HG02571 (cell line): ENCODE results near the gene FAM174A.
A peak's percentile ranks its signal among the peaks of the same experiment; 100 is the strongest.
"Not testable (repeated sequence)": the region's sequence is repeated elsewhere in the genome, so short reads cannot be mapped to it uniquely, and the experiment has no call there.

Experiments used
- ATAC-seq: cut with Tn5 transposase; IDR thresholded peaks from one replicate; pipeline ENCODE4 v1.9.1; 2021; ENCODE audit warnings: mild to moderate bottlenecking, moderate library complexity; ENCODE audit not compliant: unreplicated experiment

FAM174A gene

DNA sequence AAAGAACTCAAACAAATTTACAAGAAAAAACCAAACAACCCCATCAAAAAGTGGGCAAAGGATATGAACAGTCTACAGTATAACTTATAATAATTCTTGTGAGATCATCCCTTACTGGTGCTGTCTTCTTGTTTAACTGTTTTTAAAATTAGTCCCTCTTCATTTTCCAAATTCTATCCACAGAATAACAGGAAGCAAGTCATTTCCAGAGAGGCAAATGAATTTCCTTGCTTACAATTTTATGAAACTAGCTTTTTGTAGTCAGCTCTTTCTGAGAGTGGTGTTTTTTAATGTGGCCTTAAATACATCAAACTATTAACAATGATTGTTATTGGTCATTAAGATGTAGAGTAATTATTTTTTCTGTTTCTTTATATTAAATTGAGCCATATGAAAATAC is 40.6 kb downstream of the FAM174A start:
- ATAC-seq, result no peak

DNA sequence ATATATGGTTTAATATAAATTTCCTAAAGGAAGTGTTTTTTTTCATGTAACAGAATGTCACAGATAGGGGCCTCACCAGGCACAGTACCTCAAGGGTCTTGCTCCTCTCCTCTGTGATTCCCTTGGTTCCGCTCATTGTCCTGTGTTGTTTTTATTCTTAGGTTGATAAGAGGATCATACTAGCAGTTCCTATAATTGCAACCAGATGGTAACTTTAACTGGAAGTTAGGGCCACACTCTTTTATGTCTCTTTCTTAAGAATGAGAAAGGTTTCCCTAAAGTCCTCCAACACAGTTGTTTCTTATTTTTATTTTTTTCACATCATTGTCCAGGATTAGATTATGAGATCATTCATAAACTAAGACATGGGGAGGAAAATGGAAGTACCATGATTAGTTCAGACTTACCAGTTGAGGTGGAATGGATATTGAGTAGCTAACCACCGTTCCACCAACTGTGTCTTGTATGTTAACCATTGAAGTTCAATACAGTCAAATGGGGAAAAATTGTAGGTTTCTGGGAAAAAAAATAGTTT is 41.1 kb downstream of the FAM174A start:
- no peak for ATAC-seq

DNA sequence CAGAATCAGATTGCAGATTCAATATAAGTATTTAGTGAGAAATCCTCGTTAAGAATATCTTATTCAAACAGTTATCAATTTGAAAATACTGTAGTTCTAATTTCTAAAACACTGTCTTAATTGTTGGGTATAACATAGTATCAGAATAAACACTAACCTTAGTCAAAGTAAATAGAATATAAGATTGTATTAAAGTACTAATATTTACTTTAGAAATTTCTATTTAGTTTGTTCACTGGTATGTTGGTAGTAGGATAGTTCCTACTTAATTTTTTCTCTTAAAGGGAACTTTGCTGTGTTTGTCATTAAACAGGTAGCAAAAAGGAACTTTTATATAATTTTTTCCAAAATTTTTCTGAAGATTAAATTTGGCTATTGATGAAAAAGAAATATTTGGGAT is 42.3 kb downstream of the FAM174A start:
- ATAC-seq, result no peak

DNA sequence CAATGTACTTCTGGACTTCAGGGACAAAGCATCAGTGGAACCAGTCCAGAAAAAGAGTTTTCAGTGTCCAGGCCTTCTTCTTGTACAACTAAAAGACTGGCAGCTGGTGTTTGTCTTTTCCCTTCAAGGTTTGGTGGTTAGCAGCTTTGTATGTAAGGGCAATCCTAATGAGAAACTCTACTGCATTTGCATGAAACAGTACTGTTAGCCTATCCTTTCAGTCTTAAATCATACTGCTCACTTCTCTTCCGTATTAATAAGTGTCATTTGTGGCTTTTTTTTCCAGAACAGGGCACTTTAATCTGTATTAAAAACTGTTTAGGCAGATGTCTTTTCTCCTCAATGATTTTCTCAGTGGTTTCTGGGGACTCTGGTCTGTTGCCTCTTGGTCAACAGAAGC is 48.9 kb downstream of the FAM174A start:
- peak; percentile 90 for ATAC-seq

DNA sequence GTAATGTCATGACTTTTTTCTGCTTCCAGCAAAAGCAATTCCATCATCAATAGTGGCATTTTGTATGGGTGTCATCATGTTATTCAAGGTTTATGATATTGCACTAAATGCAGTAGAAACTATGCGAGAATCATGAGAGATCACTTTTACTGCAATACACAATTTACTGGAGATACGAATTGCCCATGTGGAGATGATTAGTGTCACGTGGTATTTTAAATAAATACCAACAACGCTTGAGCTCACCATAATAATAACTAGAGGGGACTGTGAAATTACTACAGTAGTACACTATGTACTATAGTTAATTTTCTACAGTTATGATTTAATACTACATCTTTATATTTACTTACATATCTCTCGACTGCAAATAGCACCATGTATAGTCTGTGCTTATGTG is 49.7 kb downstream of the FAM174A start:
- no peak for ATAC-seq

DNA sequence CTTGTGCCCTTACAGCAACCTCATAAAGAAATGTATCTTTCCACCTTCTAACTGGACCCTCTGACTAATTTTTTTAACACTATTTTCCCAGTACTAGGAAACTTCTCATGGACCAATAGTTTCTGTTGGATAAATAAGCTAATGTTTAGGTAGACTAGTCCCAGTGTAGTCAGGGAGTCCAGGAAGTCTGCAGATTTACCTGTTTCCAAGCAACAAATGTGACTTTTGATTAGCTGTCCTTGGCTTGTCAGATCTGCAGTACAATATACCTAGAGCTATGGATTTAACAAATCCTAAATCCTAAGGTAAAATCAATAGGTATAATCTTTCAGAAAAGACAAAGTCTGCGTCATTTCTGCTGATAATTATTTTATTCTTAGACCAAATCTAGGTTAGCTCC is 55.7 kb downstream of the FAM174A start:
- no peak for ATAC-seq

DNA sequence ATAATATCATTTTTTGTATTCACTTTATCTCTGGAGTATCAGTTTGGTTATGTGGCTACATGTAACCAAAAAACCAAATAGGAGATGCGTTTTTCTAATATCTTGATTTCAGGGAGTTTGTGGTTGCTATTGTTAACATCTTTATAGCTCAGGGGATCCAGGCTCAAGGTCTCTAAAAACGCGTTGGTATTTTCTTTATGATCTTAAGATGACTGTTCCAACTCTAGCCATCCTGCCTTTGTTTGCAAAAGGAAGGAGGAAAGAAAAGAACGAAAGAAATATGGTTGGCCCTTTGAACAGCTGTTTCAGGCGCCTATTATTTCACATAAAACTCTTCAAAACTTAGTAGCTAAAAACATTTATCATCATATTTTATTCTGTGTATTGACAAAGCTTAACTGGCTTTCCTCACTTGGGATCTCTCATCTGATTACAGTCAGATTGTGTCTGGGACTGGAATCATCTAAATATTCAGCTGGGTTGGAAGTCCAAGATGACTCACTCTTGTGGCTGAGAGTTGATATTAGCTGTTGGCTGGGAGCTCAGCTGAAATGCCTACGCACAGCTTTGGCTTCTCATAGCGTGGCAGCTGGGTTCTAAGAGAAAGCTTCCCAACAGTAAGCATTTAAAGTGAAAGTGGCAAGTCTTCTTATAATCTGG is 60.1 kb downstream of the FAM174A start:
- ATAC-seq, result no peak

DNA sequence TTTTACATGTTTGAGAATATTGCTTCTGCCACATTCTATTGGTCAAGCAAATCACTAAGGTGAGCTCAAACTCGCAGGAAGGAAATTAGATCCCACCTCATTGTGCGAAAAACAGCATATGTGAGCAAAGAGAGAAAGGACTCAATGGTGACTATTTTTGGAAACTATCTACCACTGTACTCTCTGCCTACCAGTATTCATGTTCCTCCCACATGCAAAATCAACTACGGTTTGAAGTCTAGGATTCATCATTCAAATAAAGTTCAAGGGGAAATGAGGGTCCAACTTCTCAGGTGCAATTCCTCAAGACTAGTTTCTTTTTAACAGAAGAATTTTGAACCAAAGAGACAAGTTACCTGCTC is 60.6 kb downstream of the FAM174A start:
- ATAC-seq, result no peak

DNA sequence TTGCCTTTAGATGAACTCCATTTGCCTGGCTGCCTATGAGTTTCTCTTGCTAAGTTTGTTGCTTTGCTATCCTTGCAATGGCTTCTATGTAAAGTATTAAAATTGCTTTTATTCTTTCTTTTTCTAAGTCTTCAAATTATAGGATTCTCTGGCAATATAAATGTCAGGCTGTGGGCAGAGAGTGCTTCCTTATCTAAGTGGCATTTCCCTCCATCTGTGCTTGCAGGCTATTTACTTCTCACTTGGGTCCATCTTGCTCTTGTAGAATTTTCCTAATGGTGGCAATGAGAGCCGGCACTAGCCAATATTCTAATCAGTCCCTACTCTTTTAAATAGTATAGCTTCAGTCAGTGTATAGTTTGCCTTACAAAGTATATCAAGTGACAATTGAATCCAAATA is 63.3 kb downstream of the FAM174A start:
- no peak for ATAC-seq

DNA sequence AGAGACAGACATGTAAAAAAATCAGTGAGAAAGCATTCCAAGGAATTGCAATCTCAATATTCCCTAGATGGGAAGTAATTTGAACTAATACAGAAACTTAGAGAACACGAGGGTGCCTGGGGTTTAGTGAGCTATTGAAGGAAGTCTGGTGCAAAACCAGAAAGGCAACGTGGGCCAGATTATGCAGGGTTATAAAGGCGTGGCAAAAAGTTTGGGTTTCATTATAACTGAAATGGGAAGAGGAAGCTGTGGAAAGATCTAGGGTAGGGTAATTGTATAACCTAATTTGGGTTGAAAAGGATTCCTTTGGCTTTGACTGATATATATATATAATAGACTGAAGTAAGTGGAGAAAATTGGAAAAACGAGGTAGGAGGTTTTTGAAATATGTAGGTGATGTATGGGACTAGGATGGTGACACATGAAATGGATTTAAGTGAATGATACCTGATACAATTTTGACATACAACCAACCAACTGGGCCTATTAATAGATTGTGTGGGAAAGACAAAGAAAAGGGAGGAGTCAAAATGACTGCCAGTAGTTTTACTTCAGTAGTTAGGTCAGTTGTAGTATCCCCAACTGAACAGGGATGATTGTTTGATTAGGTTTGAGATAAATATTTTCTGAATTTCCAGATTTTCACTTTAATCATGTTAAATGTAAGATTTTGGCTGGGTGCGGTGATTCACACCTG is 65.3 kb downstream of the FAM174A start:
- no peak for ATAC-seq

DNA sequence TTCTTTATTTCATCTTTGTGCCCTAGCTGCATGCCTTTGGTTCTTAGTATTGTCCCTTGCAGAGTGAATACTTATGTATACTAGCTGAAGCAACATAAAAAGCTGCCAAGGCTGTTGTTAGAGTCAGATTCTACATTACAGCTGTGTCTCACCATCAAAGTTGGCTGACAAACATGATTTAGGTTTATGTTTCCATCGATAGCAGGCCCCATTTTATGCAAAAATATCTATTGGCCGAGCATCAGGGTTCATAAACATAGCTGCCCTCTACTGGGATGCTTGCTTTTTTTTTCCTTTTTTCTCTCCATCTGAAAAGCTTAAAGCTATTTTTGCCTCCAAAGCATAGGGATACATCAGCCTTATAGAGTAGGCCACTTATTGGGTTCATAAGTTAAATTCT is 68.0 kb downstream of the FAM174A start:
- ATAC-seq, result no peak

DNA sequence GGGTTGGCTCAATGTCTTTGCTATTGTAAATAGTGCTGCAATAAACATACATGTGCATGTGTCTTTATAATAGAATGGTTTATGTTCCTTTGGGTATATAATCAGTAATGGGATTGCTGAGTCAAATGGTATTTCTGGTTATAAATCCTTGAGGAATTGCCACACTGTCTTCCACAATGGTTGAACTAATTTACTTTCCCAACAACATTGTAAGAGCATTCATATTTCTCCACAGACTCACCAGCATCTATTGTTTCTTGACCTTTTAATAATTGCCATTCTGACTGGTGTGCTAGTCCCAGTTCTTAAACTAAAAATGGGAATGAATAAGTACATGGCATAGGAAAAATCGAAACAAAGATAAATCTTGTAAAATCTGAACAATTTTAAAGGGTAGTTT is 68.8 kb downstream of the FAM174A start:
- ATAC-seq, result not testable (repeated sequence)

DNA sequence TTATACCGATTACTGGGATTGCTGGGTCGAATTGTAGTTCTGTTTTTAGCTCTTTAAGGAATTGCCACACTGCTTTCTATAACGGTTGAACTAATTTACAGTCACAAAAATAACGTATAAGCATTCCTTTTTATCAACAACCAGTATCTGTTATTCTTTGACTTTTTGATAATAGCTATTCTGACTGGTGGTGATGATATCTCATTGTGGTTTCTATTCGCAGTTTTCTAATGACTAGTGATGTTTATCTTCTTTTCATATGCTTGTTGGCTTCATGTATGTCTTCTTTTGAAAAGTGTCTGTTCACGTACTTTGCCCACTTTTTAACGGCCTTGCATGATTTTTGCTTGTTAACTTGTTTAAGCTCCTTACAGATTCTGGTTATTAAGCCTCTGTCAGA is 74.4 kb downstream of the FAM174A start:
- ATAC-seq, result no peak

DNA sequence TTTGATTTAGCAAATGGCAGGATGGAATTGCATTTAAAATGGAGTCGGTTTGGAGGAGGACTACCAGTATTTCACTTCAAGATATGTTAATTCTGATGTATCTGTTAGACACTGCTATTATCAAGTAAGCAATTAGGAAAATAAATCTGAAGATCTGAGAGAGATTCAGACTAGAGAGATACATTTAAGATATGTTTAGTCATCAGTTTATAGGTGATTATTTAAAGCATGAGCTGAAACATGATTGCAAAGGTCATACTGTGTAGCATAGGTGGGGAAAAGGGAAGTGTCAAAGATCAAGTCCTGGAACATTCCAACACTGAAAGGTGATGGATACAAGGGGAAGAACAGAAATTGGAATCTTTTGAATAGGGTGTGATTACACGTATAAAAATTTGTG is 79.1 kb downstream of the FAM174A start:
- ATAC-seq, result no peak

DNA sequence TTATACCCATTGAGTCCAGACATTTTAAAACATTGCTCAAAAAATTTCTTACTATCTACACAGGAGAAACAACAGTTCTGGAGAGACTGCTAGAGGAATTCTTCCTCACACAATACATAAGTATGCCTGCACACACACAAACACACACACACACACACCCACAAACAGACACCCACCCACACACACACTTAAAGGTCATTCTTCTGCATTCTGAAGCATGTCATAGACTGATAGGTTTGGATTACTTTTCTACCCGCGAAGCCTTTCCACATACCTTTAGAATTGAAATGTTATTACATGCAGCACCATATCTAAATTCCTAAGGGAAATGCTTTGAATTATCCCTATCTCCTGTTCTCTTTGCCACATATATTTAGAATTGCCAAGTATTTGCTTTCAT is 80.2 kb downstream of the FAM174A start:
- ATAC-seq, result no peak

DNA sequence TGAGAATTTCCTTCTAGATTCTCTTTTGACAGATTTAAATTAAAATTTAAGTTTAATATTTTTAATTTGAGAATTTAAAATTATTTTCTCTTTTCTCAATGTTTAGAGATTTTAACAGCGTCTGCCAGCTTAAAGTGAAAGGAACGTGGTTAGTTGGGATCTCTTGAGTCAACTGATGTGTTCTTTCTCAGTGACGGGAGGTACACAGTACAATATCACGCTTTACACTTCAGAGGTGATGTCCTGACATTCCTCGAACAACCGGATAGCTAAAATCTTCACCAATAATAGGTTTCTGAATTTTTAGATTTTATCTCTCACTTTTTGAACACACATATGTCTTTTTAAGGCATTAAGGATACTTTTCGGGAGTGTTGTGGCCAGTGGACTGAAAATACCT is 81.1 kb downstream of the FAM174A start:
- ATAC-seq, result no peak

DNA sequence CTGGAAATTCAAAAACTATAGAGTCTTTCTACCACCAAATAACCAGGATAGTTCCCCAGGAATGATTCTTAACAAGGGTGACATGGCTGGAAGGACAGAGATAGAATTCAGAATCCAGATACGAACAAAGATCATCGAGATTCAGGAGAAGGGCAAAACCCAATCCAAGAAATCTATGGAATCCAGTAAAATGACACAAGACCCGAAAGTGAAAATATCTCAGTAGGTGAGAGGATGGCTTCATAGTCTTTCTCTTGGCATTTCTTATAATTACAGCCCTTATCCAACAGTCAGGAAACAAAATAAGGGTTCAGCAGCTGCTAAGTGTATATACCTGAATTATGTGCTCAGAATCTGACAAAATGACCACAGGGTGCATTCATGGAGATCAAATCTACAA is 81.8 kb downstream of the FAM174A start:
- ATAC-seq, result no peak

DNA sequence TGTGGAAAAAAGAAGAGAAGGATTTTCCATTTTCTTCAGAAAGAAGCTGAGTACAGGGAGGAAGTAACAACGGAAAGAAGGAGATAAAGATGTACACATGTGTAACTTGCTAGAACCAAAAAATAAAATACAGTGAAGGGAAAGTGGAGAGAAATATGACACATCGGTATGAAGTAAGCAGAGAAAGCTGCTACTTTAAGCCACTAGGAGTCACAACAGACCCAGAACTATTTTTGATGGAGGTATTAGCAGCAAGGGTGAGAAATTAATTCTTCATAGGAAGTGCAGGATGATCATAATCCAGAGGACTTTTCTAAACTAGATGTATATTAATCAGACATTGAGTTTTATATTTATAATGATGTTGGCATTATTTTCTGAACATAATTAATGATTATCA is 88.5 kb downstream of the FAM174A start:
- peak; percentile 94 for ATAC-seq

DNA sequence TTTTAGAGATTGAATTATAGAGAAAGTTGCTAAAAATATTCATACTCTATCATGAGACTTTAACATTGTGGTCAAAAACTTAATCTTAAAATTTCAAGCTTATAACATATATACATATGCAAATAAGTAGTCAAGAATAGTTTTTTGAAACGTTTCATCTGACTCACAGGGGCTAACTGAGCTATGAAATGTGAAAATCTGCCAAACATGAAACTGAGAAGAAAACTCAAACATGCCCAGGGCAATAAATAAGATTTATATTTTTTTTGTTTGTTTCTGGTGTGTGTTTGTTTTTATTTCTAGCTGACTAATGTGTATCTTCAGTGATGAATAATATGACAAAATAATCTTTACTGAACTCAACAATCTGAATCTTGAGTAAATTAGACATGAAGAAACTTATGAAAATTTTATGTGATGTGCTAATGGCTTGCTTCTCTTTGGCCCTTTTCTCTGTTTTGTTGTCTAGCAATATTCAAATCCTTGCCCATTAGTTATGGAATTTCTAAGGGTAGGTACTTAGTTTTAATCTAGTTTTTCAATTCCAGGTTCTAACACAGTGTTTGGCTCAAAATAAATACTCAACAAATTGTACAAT is 99.9 kb downstream of the FAM174A start:
- peak; percentile 80 for ATAC-seq
